IPS-15b (cell line): Measurements from ENCODE around the gene SNAP47.

Experiments
- H3K27me3 ChIP-seq: one replicate; pipeline ENCODE4 v1.6.1; 2013; ENCODE audit warnings: low read length; ENCODE audit not compliant: control insufficient read depth, insufficient read depth
- H3K36me3 ChIP-seq: one replicate; pipeline ENCODE4 v1.6.1; 2013; ENCODE audit warnings: low read length; ENCODE audit not compliant: control insufficient read depth, insufficient read depth
- H3K4me1 ChIP-seq: one replicate; pipeline ENCODE4 v1.6.1; 2013; ENCODE audit warnings: mild to moderate bottlenecking, low read length; ENCODE audit not compliant: control insufficient read depth, insufficient read depth
- H3K4me3 ChIP-seq: one replicate; pipeline ENCODE4 v1.5.1; 2013; ENCODE audit warnings: low read depth, low read length
- H3K9ac ChIP-seq: one replicate; pipeline ENCODE4 v1.6.1; 2013; ENCODE audit warnings: low read depth, mild to moderate bottlenecking, low read length
- H3K9me3 ChIP-seq: one replicate; pipeline ENCODE4 v1.6.1; 2013; ENCODE audit warnings: mild to moderate bottlenecking, low read length; ENCODE audit not compliant: control insufficient read depth, insufficient read depth

Gene SNAP47

GRCh38 chr1:227808566-227808965, 73.3 kb downstream of the SNAP47 start:
- H3K9me3 ChIP-seq = no peaks in the 10 kb centered on the region
- H3K4me1 ChIP-seq = no peaks in the 10 kb centered on the region
- no peaks in the 10 kb centered on the region for H3K36me3 ChIP-seq
- H3K4me3 ChIP-seq = no peak overlapping the region
- no peak overlapping the region for H3K9ac ChIP-seq
- H3K27me3 ChIP-seq = no peaks in the 10 kb centered on the region

- no peaks in the 10 kb centered on the region for H3K27me3 ChIP-seq
- no peak overlapping the region for H3K4me3 ChIP-seq
- no peaks in the 10 kb centered on the region for H3K4me1 ChIP-seq
- H3K9me3 ChIP-seq = peaks cover 1% of the 10 kb centered on the region
- H3K9ac ChIP-seq = no peak overlapping the region
- no peaks in the 10 kb centered on the region for H3K36me3 ChIP-seq
These were observed 73.8 kb downstream of the SNAP47 start for GRCh38 chr1:227809026-227809425.

GRCh38 chr1:227813962-227814361, 78.7 kb downstream of the SNAP47 start:
- H3K4me1 ChIP-seq = no peaks in the 10 kb centered on the region
- no peaks in the 10 kb centered on the region for H3K27me3 ChIP-seq
- H3K36me3 ChIP-seq = no peaks in the 10 kb centered on the region
- no peak overlapping the region for H3K4me3 ChIP-seq
- no peak overlapping the region for H3K9ac ChIP-seq
- peaks cover 2% of the 10 kb centered on the region for H3K9me3 ChIP-seq

- Histone ChIP-seq H3K36me3 (no peaks in the 10 kb centered on the region), H3K27me3 (no peaks in the 10 kb centered on the region), H3K4me1 (no peaks in the 10 kb centered on the region), H3K9ac (no peak within 1 kb of the TSS), H3K4me3 (no peak within 1 kb of the TSS), H3K9me3 (peaks cover 2% of the 10 kb centered on the region)
These were observed 80.5 kb downstream of the SNAP47 start, which contains the start of gene PRSS38 for GRCh38 chr1:227815468-227816409. PRSS38 (plus strand) TSS chr1:227815675; CDS start chr1:227815717, 42 bp downstream.

- no peak overlapping the region for H3K4me3 ChIP-seq
- H3K36me3 ChIP-seq = no peaks in the 10 kb centered on the region
- no peak overlapping the region for H3K9ac ChIP-seq
- H3K4me1 ChIP-seq = no peaks in the 10 kb centered on the region
- H3K27me3 ChIP-seq = no peaks in the 10 kb centered on the region
- H3K9me3 ChIP-seq = peaks cover 2% of the 10 kb centered on the region
These were observed 81.7 kb downstream of the SNAP47 start for GRCh38 chr1:227816750-227817446.

- H3K9me3 ChIP-seq = no peaks in the 10 kb centered on the region
- H3K27me3 ChIP-seq = no peaks in the 10 kb centered on the region
- H3K4me1 ChIP-seq = no peaks in the 10 kb centered on the region
- no peak overlapping the region for H3K9ac ChIP-seq
- H3K4me3 ChIP-seq = no peak overlapping the region
- H3K36me3 ChIP-seq = no peaks in the 10 kb centered on the region
These were observed 88.3 kb downstream of the SNAP47 start for GRCh38 chr1:227823537-227823936.

- no peaks in the 10 kb centered on the region for H3K27me3 ChIP-seq
- no peak overlapping the region for H3K4me3 ChIP-seq
These were observed 89.0 kb downstream of the SNAP47 start for GRCh38 chr1:227824204-227824603.

GRCh38 chr1:227828786-227829185, 93.6 kb downstream of the SNAP47 start:
- Histone ChIP-seq H3K36me3 (no peaks in the 10 kb centered on the region), H3K9me3 (no peaks in the 10 kb centered on the region), H3K27me3 (no peaks in the 10 kb centered on the region), H3K4me3 (no peak overlapping the region), H3K9ac (no peak overlapping the region), H3K4me1 (no peaks in the 10 kb centered on the region)

More at GRCh38 chr1:227824204-227824603, 89.0 kb downstream of the SNAP47 start:
- Histone ChIP-seq H3K9ac (no peak overlapping the region), H3K4me1 (no peaks in the 10 kb centered on the region), H3K36me3 (no peaks in the 10 kb centered on the region), H3K9me3 (no peaks in the 10 kb centered on the region)
